Right renal pelvis (tissue), 4 donors: ENCODE results near the gene APOLD1. TPM values are rescaled to one million over a fixed set of nuclear protein-coding genes. Genes with fewer than 3 reads are reported as not detected.
"Not testable (repeated sequence)": the region's sequence is repeated elsewhere in the genome, so short reads cannot be mapped to it uniquely, and the experiment has no call there.

Source experiments
- DNase-seq, 4 donors: peaks; one replicate each; pipeline ENCODE4 v3.0.0-alpha.2; 2013; ENCODE audit warnings: low read depth in 4 of 4, low spot score in 3 of 4, missing footprints in 1 of 4
- polyA plus RNA-seq, 4 donors: library from polyadenylated mRNA; unstranded; fragments of 120-200 nt; gene quantifications; one replicate each; pipeline ENCODE4 v1.2.1, GENCODE V29; 2013; ENCODE audit not compliant: insufficient read length in 4 of 4

Gene APOLD1
- 10 to 100 TPM in 3 of 4 donors, 1 to 10 TPM in 1; 9.3 to 15.6 (median 11.4) TPM for polyA plus RNA-seq

GRCh38 chr12:12784911-12785814 lies at the start of gene APOLD1:
Gene APOLD1 (plus strand): TSS chr12:12785659. CDS start chr12:12785692, 33 bp downstream.
- no peak for DNase-seq

- no peak for DNase-seq
Measured at GRCh38 chr12:12736759-12737676, 48.4 kb upstream of the APOLD1 start.

GRCh38 chr12:12738152-12738551 lies 47.3 kb upstream of the APOLD1 start:
- not testable (repeated sequence) for DNase-seq

GRCh38 chr12:12741660-12742059 lies 43.8 kb upstream of the APOLD1 start:
- no peak for DNase-seq

GRCh38 chr12:12744546-12745305 lies 40.7 kb upstream of the APOLD1 start:
- no peak for DNase-seq

GRCh38 chr12:12745576-12746211 lies 39.8 kb upstream of the APOLD1 start:
- no peak for DNase-seq

- no peak for DNase-seq
Measured at GRCh38 chr12:12747278-12747677, 38.2 kb upstream of the APOLD1 start.

GRCh38 chr12:12748044-12748443 lies 37.4 kb upstream of the APOLD1 start:
- DNase-seq = no peak

GRCh38 chr12:12749433-12749832 lies 36.0 kb upstream of the APOLD1 start:
- DNase-seq = no peak

GRCh38 chr12:12755923-12756322 lies 29.5 kb upstream of the APOLD1 start:
- DNase-seq = no peak

GRCh38 chr12:12757121-12757520 lies 28.3 kb upstream of the APOLD1 start:
- DNase-seq = no peak

GRCh38 chr12:12759234-12759915 lies 26.1 kb upstream of the APOLD1 start:
- DNase-seq = no peak

- DNase-seq = no peak
Measured at GRCh38 chr12:12764824-12765223, 20.6 kb upstream of the APOLD1 start.

- no peak for DNase-seq
Measured at GRCh38 chr12:12770262-12770661, 15.2 kb upstream of the APOLD1 start.

GRCh38 chr12:12774791-12775190 lies 10.7 kb upstream of the APOLD1 start:
- no peak for DNase-seq

GRCh38 chr12:12776261-12776660 lies 9.2 kb upstream of the APOLD1 start:
- no peak for DNase-seq

- no peak for DNase-seq
Measured at GRCh38 chr12:12777092-12777491, 8.4 kb upstream of the APOLD1 start.

- no peak for DNase-seq
Measured at GRCh38 chr12:12779007-12779406, 6.5 kb upstream of the APOLD1 start.

GRCh38 chr12:12779529-12779928 lies 5.9 kb upstream of the APOLD1 start:
- no peak for DNase-seq
